Calu3 (cell line): Measurements from ENCODE around the gene CMTM6. TPM values are rescaled to one million over a fixed set of nuclear protein-coding genes. Genes with fewer than 3 reads are reported as not detected.
"Not testable (repeated sequence)": the region's sequence is repeated elsewhere in the genome, so short reads cannot be mapped to it uniquely, and the experiment has no call there.

Experiments
- BruUV-seq: library from RNA; stranded (reverse); fragments of 400-500 nt; replicated peaks from 2 replicates; lab custom pipeline; 2021; lab: Mats Ljungman, UMichigan
- CTCF ChIA-PET: fragments of 300-600 bp; sonication (Branson Sonifier 250); formaldehyde crosslinking; loops from one replicate; lab custom pipeline; 2022; ENCODE audit warnings: antibody characterized with exemption; lab: Charles Lee
- DNase-seq: peaks from one replicate; pipeline ENCODE4 v3.0.0; 2022
- H3K27ac Mint-ChIP-seq: one replicate; pipeline ENCODE4 v1.8.0; 2022; ENCODE audit warnings: mixed read lengths; ENCODE audit not compliant: unreplicated experiment
- H3K27me3 Mint-ChIP-seq: one replicate; pipeline ENCODE4 v1.8.0; 2022; ENCODE audit warnings: mixed read lengths; ENCODE audit not compliant: unreplicated experiment
- H3K36me3 Mint-ChIP-seq: one replicate; pipeline ENCODE4 v1.8.0; 2022; ENCODE audit warnings: mild to moderate bottlenecking, moderate library complexity, mixed read lengths; ENCODE audit not compliant: insufficient read depth, unreplicated experiment
- H3K4me1 Mint-ChIP-seq: one replicate; pipeline ENCODE4 v1.8.0; 2022; ENCODE audit warnings: mild to moderate bottlenecking, low read depth, mixed read lengths; ENCODE audit not compliant: unreplicated experiment
- H3K4me3 Mint-ChIP-seq: one replicate; pipeline ENCODE4 v1.8.0; 2022; ENCODE audit warnings: mild to moderate bottlenecking, low read depth, moderate library complexity, mixed read lengths; ENCODE audit not compliant: unreplicated experiment
- H3K9me3 Mint-ChIP-seq: one replicate; pipeline ENCODE4 v1.8.0; 2022; ENCODE audit warnings: low read depth, mixed read lengths; ENCODE audit not compliant: unreplicated experiment
- intact Hi-C: fragments of 100-400 bp; cut with micrococcal nuclease; formaldehyde crosslinking; loops from one replicate; pipeline ENCODE4 v1.10.0; 2022; ENCODE audit not compliant: unreplicated experiment
- total RNA-seq: library from RNA; stranded (reverse); gene quantifications from 2 replicates; pipeline ENCODE4 v1.2.3, GENCODE V29; 2022
- TF ChIP-seq, protein P1 (sequence below): fragments of 200-600 bp; IDR thresholded peaks from one replicate; pipeline ENCODE4 v1.8.0; 2022; ENCODE audit warnings: antibody characterized with exemption; ENCODE audit not compliant: unreplicated experiment

CMTM6 gene
- total RNA-seq, 1 experiment from 2014 or later = 107 TPM

DNA sequence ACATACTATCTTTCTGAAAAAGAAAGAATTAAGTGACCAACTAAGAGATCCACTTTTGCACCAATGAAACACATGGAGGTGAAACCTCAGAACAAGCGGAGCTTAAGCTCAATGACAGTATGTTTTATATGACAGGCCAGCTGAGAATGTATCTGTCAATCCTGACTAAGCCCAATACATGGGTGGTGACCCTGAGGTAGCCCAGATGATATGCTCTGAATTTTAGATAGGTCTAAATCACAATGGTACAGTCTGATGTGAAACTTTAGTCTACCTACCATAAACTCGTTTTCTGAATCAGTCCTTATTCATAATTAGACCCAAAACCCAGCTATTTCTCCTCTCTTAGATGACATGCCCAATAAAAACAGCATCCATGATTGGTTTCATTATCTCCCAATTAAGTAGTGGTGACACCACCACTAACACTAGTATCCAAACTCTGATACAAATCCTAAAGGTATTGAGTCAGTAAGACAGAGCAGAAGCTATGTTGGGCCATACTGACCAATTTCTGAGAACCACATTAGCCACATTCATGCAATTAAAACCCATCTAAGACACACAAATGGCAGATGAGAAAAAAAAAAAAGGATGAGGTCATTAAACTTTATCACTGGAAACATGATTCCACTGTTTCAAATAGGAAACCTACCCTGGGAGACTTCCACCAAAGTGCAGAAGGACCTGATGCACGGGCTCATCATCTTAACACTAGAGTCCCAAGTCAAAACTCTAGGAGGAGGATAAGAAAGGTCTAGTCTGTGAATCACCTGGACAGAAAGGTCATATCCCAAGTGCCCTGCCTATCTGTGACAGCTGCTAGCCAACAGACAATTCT lies 20.6 kb downstream of the CMTM6 start:
- H3K27me3 Mint-ChIP-seq = no peaks in the 10 kb centered on the region
- intact Hi-C loops = no loop called here
- DNase-seq = no peak
- peaks cover 5% of the 10 kb centered on the region for H3K4me1 Mint-ChIP-seq
- BruUV-seq = no TSS peak
- TF ChIP-seq, protein P1, sequence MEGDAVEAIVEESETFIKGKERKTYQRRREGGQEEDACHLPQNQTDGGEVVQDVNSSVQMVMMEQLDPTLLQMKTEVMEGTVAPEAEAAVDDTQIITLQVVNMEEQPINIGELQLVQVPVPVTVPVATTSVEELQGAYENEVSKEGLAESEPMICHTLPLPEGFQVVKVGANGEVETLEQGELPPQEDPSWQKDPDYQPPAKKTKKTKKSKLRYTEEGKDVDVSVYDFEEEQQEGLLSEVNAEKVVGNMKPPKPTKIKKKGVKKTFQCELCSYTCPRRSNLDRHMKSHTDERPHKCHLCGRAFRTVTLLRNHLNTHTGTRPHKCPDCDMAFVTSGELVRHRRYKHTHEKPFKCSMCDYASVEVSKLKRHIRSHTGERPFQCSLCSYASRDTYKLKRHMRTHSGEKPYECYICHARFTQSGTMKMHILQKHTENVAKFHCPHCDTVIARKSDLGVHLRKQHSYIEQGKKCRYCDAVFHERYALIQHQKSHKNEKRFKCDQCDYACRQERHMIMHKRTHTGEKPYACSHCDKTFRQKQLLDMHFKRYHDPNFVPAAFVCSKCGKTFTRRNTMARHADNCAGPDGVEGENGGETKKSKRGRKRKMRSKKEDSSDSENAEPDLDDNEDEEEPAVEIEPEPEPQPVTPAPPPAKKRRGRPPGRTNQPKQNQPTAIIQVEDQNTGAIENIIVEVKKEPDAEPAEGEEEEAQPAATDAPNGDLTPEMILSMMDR = no peak
- H3K4me3 Mint-ChIP-seq = no peak overlapping the region
- CTCF ChIA-PET = interaction anchor here (0.6 kb wide), 1 partner anchor 233 kb away, joined by 3 read pairs; no protein-coding TSS in a partner anchor
- no peaks in the 10 kb centered on the region for H3K9me3 Mint-ChIP-seq
- H3K27ac Mint-ChIP-seq = no peak overlapping the region
- peaks cover 70% of the 10 kb centered on the region for H3K36me3 Mint-ChIP-seq

DNA sequence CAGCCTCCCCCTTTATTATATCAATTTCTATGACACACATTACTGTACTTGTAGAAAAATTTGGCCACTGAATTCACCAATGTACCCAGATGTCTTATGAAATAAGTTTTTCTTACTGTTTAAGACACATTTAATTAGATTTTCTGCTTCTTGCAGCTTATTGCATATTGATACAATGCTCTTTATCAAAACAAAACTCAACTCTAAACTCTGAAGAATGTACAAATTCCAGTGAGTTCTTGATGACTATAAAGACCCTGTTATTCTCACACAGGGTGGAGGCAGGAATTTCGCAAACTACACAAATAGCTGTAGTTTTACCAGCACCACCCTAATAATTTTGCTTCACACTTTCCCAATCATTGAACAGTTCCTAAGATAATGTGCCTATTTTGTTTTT lies 22.0 kb downstream of the CMTM6 start:
- no peaks in the 10 kb centered on the region for H3K9me3 Mint-ChIP-seq
- CTCF ChIA-PET = no interaction called here
- TF ChIP-seq, protein P1 = no peak
- H3K27me3 Mint-ChIP-seq = no peaks in the 10 kb centered on the region
- peaks cover 62% of the 10 kb centered on the region for H3K36me3 Mint-ChIP-seq
- BruUV-seq = no TSS peak
- H3K4me3 Mint-ChIP-seq = no peak overlapping the region
- intact Hi-C loops = no loop called here
- no peak for DNase-seq
- peaks cover 5% of the 10 kb centered on the region for H3K4me1 Mint-ChIP-seq
- peak overlapping the region; percentile 33 for H3K27ac Mint-ChIP-seq

DNA sequence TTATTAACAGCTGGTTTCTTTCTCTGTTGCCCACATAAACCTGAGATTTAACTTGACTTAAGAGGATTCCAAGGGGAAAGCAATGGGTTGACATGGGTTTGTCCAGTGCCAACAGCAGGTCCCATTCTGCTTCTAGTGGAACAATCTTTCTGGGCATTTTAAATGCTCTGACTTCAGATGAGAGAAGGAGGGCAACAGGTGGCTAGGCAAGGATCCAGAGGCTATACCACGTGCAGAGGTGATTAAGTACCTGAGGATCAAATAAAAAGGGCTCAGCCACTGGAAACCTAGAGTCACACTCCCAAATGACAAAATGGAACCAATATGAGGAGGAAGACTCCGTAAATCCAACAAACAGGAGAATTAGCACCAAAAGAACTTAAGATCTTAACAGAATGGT lies 28.5 kb downstream of the CMTM6 start:
- intact Hi-C loops = no loop called here
- BruUV-seq = no TSS peak
- peaks cover 3% of the 10 kb centered on the region for H3K9me3 Mint-ChIP-seq
- DNase-seq = no peak
- peaks cover 19% of the 10 kb centered on the region for H3K4me1 Mint-ChIP-seq
- CTCF ChIA-PET = interaction anchor here (0.9 kb wide), 1 partner anchor 68 kb away, joined by 3 read pairs; no protein-coding TSS in a partner anchor
- H3K27me3 Mint-ChIP-seq = no peaks in the 10 kb centered on the region
- TF ChIP-seq, protein P1 = no peak
- H3K4me3 Mint-ChIP-seq = no peak overlapping the region
- peaks cover 68% of the 10 kb centered on the region for H3K36me3 Mint-ChIP-seq
- H3K27ac Mint-ChIP-seq = peak overlapping the region; percentile 2

DNA sequence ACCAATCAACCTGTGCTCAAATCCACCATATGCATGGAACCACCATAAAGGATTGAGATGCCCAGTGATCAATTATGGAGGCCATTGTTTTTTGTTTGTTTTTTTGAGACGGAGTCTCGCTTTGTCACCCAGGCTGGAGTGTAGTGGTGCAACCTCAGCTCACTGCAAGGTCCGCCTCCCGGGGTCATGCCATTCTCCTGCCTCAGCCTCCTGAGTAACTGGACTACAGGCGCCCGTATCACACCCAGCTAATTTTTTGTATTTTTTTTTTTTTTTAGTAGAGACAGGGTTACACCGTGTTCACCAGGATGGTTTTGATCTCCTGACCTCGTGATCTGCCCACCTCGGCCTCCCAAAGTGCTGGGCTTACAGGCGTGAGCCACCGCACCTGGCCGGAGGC lies 30.5 kb downstream of the CMTM6 start:
- intact Hi-C loops, DNase-seq, H3K4me3 Mint-ChIP-seq, H3K27me3 Mint-ChIP-seq, H3K27ac Mint-ChIP-seq, BruUV-seq, H3K9me3 Mint-ChIP-seq: not testable (repeated sequence)
- Mint-ChIP-seq H3K4me1 (peaks cover 33% of the 10 kb centered on the region), H3K36me3 (peaks cover 72% of the 10 kb centered on the region)
- CTCF ChIA-PET = interaction anchor here (0.7 kb wide), 1 partner anchor 81 kb away, joined by 4 read pairs; the partner anchor contains the start of gene CMTM7

DNA sequence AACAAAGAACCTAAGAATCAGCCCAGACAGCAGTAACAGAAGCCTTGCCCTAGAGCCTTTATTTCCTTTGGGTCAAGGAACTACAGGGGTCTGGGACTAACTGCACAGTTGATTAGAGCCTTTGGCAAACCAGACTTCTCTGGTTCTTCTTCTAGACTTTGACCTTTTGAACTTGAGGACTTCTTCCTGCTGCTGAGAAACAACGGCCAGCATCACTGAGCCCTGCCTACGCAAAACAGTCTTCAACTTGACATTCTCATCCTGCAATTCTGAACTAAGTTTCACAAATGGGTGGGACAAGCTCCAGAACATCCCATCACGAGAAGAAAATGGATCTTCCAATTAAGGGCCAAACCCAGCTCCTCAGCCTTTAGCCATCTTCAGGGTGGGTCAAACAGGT lies 31.4 kb downstream of the CMTM6 start:
- peaks cover 3% of the 10 kb centered on the region for H3K9me3 Mint-ChIP-seq
- DNase-seq = no peak
- H3K4me3 Mint-ChIP-seq = no peak overlapping the region
- intact Hi-C loops = no loop called here
- CTCF ChIA-PET = no interaction called here
- BruUV-seq = no TSS peak
- H3K4me1 Mint-ChIP-seq = peaks cover 33% of the 10 kb centered on the region
- peaks cover 72% of the 10 kb centered on the region for H3K36me3 Mint-ChIP-seq
- TF ChIP-seq, protein P1 = no peak
- peak overlapping the region; percentile 68 for H3K27ac Mint-ChIP-seq
- H3K27me3 Mint-ChIP-seq = no peaks in the 10 kb centered on the region
